GM18861 (cell line): ENCODE data around the gene SCGB3A1.

Experiments used
- ATAC-seq: cut with Tn5 transposase; IDR thresholded peaks from one replicate; pipeline ENCODE4 v1.9.1; 2021; ENCODE audit not compliant: unreplicated experiment

Gene SCGB3A1

GRCh38 chr5:180591311-180591887, at the start of gene SCGB3A1:
SCGB3A1 (minus strand) TSS chr5:180591499; CDS start chr5:180591462, 37 bp downstream.
- ATAC-seq = no peak

GRCh38 chr5:180640611-180640860, 49.2 kb upstream of the SCGB3A1 start:
- no peak for ATAC-seq

GRCh38 chr5:180639741-180640610, 48.7 kb upstream of the SCGB3A1 start:
- ATAC-seq = no peak

- ATAC-seq = no peak
Measured at GRCh38 chr5:180639287-180639686, 48.0 kb upstream of the SCGB3A1 start.

GRCh38 chr5:180637962-180638680, 46.8 kb upstream of the SCGB3A1 start:
- ATAC-seq = no peak

- ATAC-seq = no peak
Measured at GRCh38 chr5:180636403-180637075, 45.2 kb upstream of the SCGB3A1 start.

GRCh38 chr5:180636016-180636402, 44.7 kb upstream of the SCGB3A1 start:
- no peak for ATAC-seq

- no peak for ATAC-seq
Measured at GRCh38 chr5:180633283-180634177, 42.2 kb upstream of the SCGB3A1 start.

- no peak for ATAC-seq
Measured at GRCh38 chr5:180632768-180633167, 41.5 kb upstream of the SCGB3A1 start.

- no peak for ATAC-seq
Measured at GRCh38 chr5:180631549-180632383, 40.5 kb upstream of the SCGB3A1 start.

GRCh38 chr5:180630426-180630825, 39.1 kb upstream of the SCGB3A1 start:
- no peak for ATAC-seq

GRCh38 chr5:180629831-180630382, 38.6 kb upstream of the SCGB3A1 start:
- no peak for ATAC-seq

- no peak for ATAC-seq
Measured at GRCh38 chr5:180628827-180629750, 37.8 kb upstream of the SCGB3A1 start.

GRCh38 chr5:180628211-180628610, 36.9 kb upstream of the SCGB3A1 start:
- no peak for ATAC-seq

- no peak for ATAC-seq
Measured at GRCh38 chr5:180627386-180628120, 36.3 kb upstream of the SCGB3A1 start.

GRCh38 chr5:180626661-180627385, 35.5 kb upstream of the SCGB3A1 start:
- no peak for ATAC-seq
